SK-N-SH (cell line): Measurements from ENCODE around the gene DLG3. TPM values are rescaled to one million over a fixed set of nuclear protein-coding genes. Genes with fewer than 3 reads are reported as not detected.

Experiments used
- CTCF ChIA-PET: fragments of 300-600, 350-600 bp; formaldehyde crosslinking; extraction: SDS; loops from one replicate; lab custom pipeline; 2021; lab: Yijun Ruan, JAX
- POLR2A ChIA-PET: fragments of 350-600 bp; sonication (Branson Sonifier 250); formaldehyde crosslinking; extraction: SDS; loops from one replicate; lab custom pipeline; 2020; ENCODE audit warnings: antibody characterized with exemption, inconsistent platforms; lab: Yijun Ruan, JAX
- DNase-seq: peaks from one replicate; pipeline ENCODE4 v3.0.0; 2012
- H2AFZ ChIP-seq: fragments of 200-600 bp; sonication (generic); 2 replicates; pipeline ENCODE4 v1.8.1; 2016; ENCODE audit warnings: antibody characterized with exemption, mild to moderate bottlenecking, low read depth
- H3F3A ChIP-seq: fragments of 200-600 bp; sonication (generic); replicated peaks from 2 replicates; pipeline ENCODE3; 2016; ENCODE audit warnings: antibody characterized with exemption, mild to moderate bottlenecking; ENCODE audit not compliant: insufficient read depth
- H3K27ac ChIP-seq, 2 experiments: fragments of 200-500 bp in 1 of 2; fragments of 200-600 bp in 1 of 2; sonication (Bioruptor generic) in 1 of 2; sonication (generic), shearing (Covaris generic) in 1 of 2; 2 replicates each; pipeline versions ENCODE4 v1.5.1 to v1.6.1; 2014 to 2016; ENCODE audit warnings: low read depth in 2 of 2, inconsistent platforms in 1 of 2, low read length in 1 of 2, mild to moderate bottlenecking in 1 of 2, mixed read lengths in 1 of 2
- H3K27me3 ChIP-seq: fragments of 200-600 bp; sonication (generic), shearing (Covaris generic); 2 replicates; pipeline ENCODE4 v1.6.1; 2016; ENCODE audit warnings: mixed run types; ENCODE audit not compliant: insufficient read depth
- H3K36me3 ChIP-seq, 2 experiments: fragments of 200-500 bp in 1 of 2; fragments of 200-600 bp in 1 of 2; sonication (Bioruptor generic) in 1 of 2; sonication (generic) in 1 of 2; replicated peaks in 1 of 2; 2 replicates each; pipeline versions ENCODE3 to v1.5.1; 2014 to 2016; ENCODE audit warnings: low read length in 1 of 2, mild to moderate bottlenecking in 1 of 2; ENCODE audit not compliant: insufficient read depth in 2 of 2, control insufficient read depth in 1 of 2
- H3K4me1 ChIP-seq, 2 experiments: fragments of 200-500 bp in 1 of 2; fragments of 200-600 bp in 1 of 2; sonication (Bioruptor generic) in 1 of 2; sonication (generic), shearing (Covaris generic) in 1 of 2; 2 replicates each; pipeline versions ENCODE4 v1.5.1 to v1.6.1; 2014 to 2016; ENCODE audit warnings: low read depth in 1 of 2, low read length in 1 of 2, mixed run types in 1 of 2; ENCODE audit not compliant: insufficient read depth in 2 of 2, control insufficient read depth in 1 of 2
- H3K4me2 ChIP-seq: fragments of 200-600 bp; sonication (generic), shearing (Covaris generic); 2 replicates; pipeline ENCODE4 v1.6.1; 2017; ENCODE audit warnings: mixed run types
- H3K4me3 ChIP-seq, 2 experiments: fragments of 200-500 bp in 1 of 2; fragments of 200-600 bp in 1 of 2; sonication (Bioruptor generic) in 1 of 2; sonication (generic), shearing (Covaris generic) in 1 of 2; 2 replicates each; pipeline versions ENCODE4 v1.5.1 to v1.8.1; 2014 to 2016; ENCODE audit warnings: low read depth in 2 of 2, inconsistent platforms in 1 of 2, low read length in 1 of 2, mild to moderate bottlenecking in 1 of 2, mixed read lengths in 1 of 2, moderate library complexity in 1 of 2
- H3K79me2 ChIP-seq: fragments of 200-600 bp; sonication (generic); 2 replicates; pipeline ENCODE4 v1.8.1; 2017; ENCODE audit warnings: mild to moderate bottlenecking; ENCODE audit not compliant: insufficient read depth
- H3K9ac ChIP-seq: fragments of 200-600 bp; sonication (generic); 2 replicates; pipeline ENCODE4 v1.6.1; 2017; ENCODE audit warnings: mixed run types
- H3K9me2 ChIP-seq: fragments of 200-600 bp; sonication (generic); 2 replicates; pipeline ENCODE4 v1.6.1; 2017; ENCODE audit warnings: mixed run types
- H3K9me3 ChIP-seq: fragments of 200-600 bp; sonication (generic); 2 replicates; pipeline ENCODE4 v1.6.1; 2017; ENCODE audit warnings: mixed run types, mild to moderate bottlenecking, moderate library complexity
- H4K20me1 ChIP-seq: fragments of 200-600 bp; sonication (generic); 2 replicates; pipeline ENCODE4 v1.6.1; 2017; ENCODE audit warnings: mild to moderate bottlenecking, mixed run types; ENCODE audit not compliant: insufficient read depth
- CTCF ChIP-seq: fragments of 200-600 bp; sonication (generic); IDR thresholded peaks from 2 replicates; pipeline ENCODE4 v1.6.1; 2017; ENCODE audit warnings: antibody characterized with exemption, mild to moderate bottlenecking, moderate library complexity
- EP300 ChIP-seq, 2 experiments: IDR thresholded peaks; 2 replicates each; pipeline versions ENCODE4 v1.4.0 to v1.6.1; 2012; ENCODE audit warnings: borderline replicate concordance in 1 of 2, low read depth in 1 of 2, low read length in 1 of 2
- EZH2phosphoT487 ChIP-seq: fragments of 200-600 bp; sonication (generic); IDR thresholded peaks from 2 replicates; pipeline ENCODE4 v1.6.1; 2017; ENCODE audit warnings: low read depth, mixed run types, mild to moderate bottlenecking, antibody characterized with exemption, moderate library complexity, borderline replicate concordance
- FOSL2 ChIP-seq: IDR thresholded peaks from 2 replicates; pipeline ENCODE4 v1.4.0; 2012; ENCODE audit warnings: low read depth, mild to moderate bottlenecking, moderate library complexity, borderline replicate concordance
- GABPA ChIP-seq: IDR thresholded peaks from 2 replicates; pipeline ENCODE4 v1.4.0; 2012; ENCODE audit warnings: low read depth, mild to moderate bottlenecking
- GATA2 ChIP-seq: sonication (generic); formaldehyde crosslinking; IDR thresholded peaks from 2 replicates; pipeline ENCODE4 v1.5.0; 2020; ENCODE audit warnings: mild to moderate bottlenecking, missing genetic modification reagents
- IRF3 ChIP-seq: fragments of 150-350 bp; IDR thresholded peaks from 2 replicates; pipeline ENCODE4 v1.6.1; 2016; ENCODE audit warnings: mild to moderate bottlenecking, low read depth, low read length
- MAX ChIP-seq: IDR thresholded peaks from 2 replicates; pipeline ENCODE4 v1.4.0; 2012; ENCODE audit warnings: low read depth
- MEF2A ChIP-seq: IDR thresholded peaks from 2 replicates; pipeline ENCODE4 v1.4.0; 2012; ENCODE audit warnings: low read depth, borderline replicate concordance
- NRF1 ChIP-seq: IDR thresholded peaks from 2 replicates; pipeline ENCODE4 v1.6.1; 2012; ENCODE audit warnings: low read depth, mild to moderate bottlenecking, low read length
- POLR2AphosphoS5 ChIP-seq: IDR thresholded peaks from 2 replicates; pipeline ENCODE4 v1.6.1; 2012; ENCODE audit warnings: low read depth, low read length
- RXRA ChIP-seq: IDR thresholded peaks from 2 replicates; pipeline ENCODE4 v1.4.0; 2012; ENCODE audit warnings: low read depth, mild to moderate bottlenecking, borderline replicate concordance
- USF1 ChIP-seq: IDR thresholded peaks from 2 replicates; pipeline ENCODE4 v1.4.0; 2012; ENCODE audit warnings: low read depth, borderline replicate concordance
- USF2 ChIP-seq: fragments of 150-350 bp; IDR thresholded peaks from 2 replicates; pipeline ENCODE4 v1.6.1; 2017; ENCODE audit warnings: antibody characterized with exemption, low read length, low read depth, borderline replicate concordance
- ZBTB33 ChIP-seq: IDR thresholded peaks from 2 replicates; pipeline ENCODE4 v1.4.0; 2012; ENCODE audit warnings: low read depth, borderline replicate concordance
- WGBS: methylation state at CpG from one replicate; pipeline ENCODE4 v1.1.6; 2017; ENCODE audit warnings: low lambda C conversion rate; 5-methylcytosine and 5-hydroxymethylcytosine counted together
- polyA plus RNA-seq, 3 experiments: library from polyadenylated mRNA; depleted of rRNA; stranded (reverse); fragments of >200 nt; gene quantifications; 2 replicates each; pipeline ENCODE4 v1.2.3, GENCODE V29; 2012

Gene DLG3
- polyA plus RNA-seq, 1 of the 3 experiments (the other 2 are of a cell fraction), result 11.7 TPM

GRCh38 chrX:70449457-70449966 lies 4.9 kb downstream of the DLG3 start:
- Histone ChIP-seq H3K27ac (no peak overlapping the region), H3K4me3 (no peak overlapping the region), H3K36me3 (no peaks in the 10 kb centered on the region), H3K4me2 (no peak overlapping the region), H3K9ac (no peak overlapping the region), H2AFZ (no peak overlapping the region), H4K20me1 (no peaks in the 10 kb centered on the region), H3K79me2 (no peaks in the 10 kb centered on the region), H3F3A (no peaks in the 10 kb centered on the region), H3K9me2 (no peaks in the 10 kb centered on the region), H3K9me3 (no peaks in the 10 kb centered on the region), H3K27me3 (peaks cover 16% of the 10 kb centered on the region), H3K4me1 (no peaks in the 10 kb centered on the region; a peak in 1 of 4 replicates)
- TF ChIP-seq EZH2phosphoT487 (no peak), GATA2 (no peak), CTCF (no peak), EP300 (IDR thresholded peaks at IDR 0.05; ENCODE audit: borderline replicate concordance in 1 of 2, low read depth in 1 of 2, low read length in 1 of 2) (no peak), MEF2A (no peak), GABPA (no peak), RXRA (no peak), POLR2AphosphoS5 (no peak), NRF1 (no peak), ZBTB33 (no peak), FOSL2 (no peak), IRF3 (no peak), USF2 (no peak), USF1 (no peak), MAX (no peak)
- WGBS, result 84% methylated on average over 10 of the region's 14 CpGs
- ChIA-PET POLR2A (no interaction called here), CTCF (no interaction called here)
- no peak for DNase-seq
